ENCODE measurements around the gene GALR2. TPM values are rescaled to one million over a fixed set of nuclear protein-coding genes. Genes with fewer than 3 reads are reported as not detected.

The GALR2 gene
- total RNA-seq, 1 experiment from 2014 or later: 1.0 TPM

Small RNAs within 50 kb of the gene (small RNA-seq; reads per million reads assigned to genes)
- gene MIR6868: 0 reads per million in 2 experiments

Other genes with a start within 250 kb of the GALR2 start
- gene UNC13D, start 230.4 kb upstream of the GALR2 start, total RNA-seq (2014; rRNA removed; shearing (Covaris generic)): 1.3 and 1.8 TPM in 2 replicates
- gene WBP2, start 219.4 kb upstream of the GALR2 start, total RNA-seq (2014; rRNA removed; shearing (Covaris generic)): 49.5 and 67.9 TPM in 2 replicates
- gene TRIM47, start 196.2 kb upstream of the GALR2 start, total RNA-seq (2014; rRNA removed; shearing (Covaris generic)): 7.3 and 8.1 TPM in 2 replicates
- gene TRIM65, start 177.8 kb upstream of the GALR2 start, total RNA-seq (2014; rRNA removed; shearing (Covaris generic)): 53.5 and 56.5 TPM in 2 replicates
- 47.6 and 57.4 TPM in 2 replicates for gene MRPL38, start 169.9 kb upstream of the GALR2 start, total RNA-seq (2014; rRNA removed; shearing (Covaris generic))
- gene FBF1, start 133.7 kb upstream of the GALR2 start, total RNA-seq (2014; rRNA removed; shearing (Covaris generic)): 17.6 and 24.8 TPM in 2 replicates
- gene ACOX1, start 95.6 kb upstream of the GALR2 start, total RNA-seq (2014; rRNA removed; shearing (Covaris generic)): 43.2 and 44.4 TPM in 2 replicates
- gene TEN1, start 95.5 kb upstream of the GALR2 start, total RNA-seq (2014; rRNA removed; shearing (Covaris generic)): 62.9 and 75.4 TPM in 2 replicates
- gene CDK3, start 73.9 kb upstream of the GALR2 start, total RNA-seq (2014; rRNA removed; shearing (Covaris generic)): 3.1 and 4.3 TPM in 2 replicates
- 0.08 and 0.16 TPM in 2 replicates for gene EVPL, start 47.5 kb upstream of the GALR2 start, total RNA-seq (2014; rRNA removed; shearing (Covaris generic))
- 58.2 and 68.6 TPM in 2 replicates for gene SRP68, start 2.3 kb upstream of the GALR2 start, total RNA-seq (2014; rRNA removed; shearing (Covaris generic))
- 0.53 and 0.74 TPM in 2 replicates for gene ZACN, start 4.4 kb downstream of the GALR2 start, total RNA-seq (2014; rRNA removed; shearing (Covaris generic))
- 126 and 145 TPM in 2 replicates for gene EXOC7, start 29.0 kb downstream of the GALR2 start, total RNA-seq (2014; rRNA removed; shearing (Covaris generic))
- gene FOXJ1, start 66.5 kb downstream of the GALR2 start, total RNA-seq (2014; rRNA removed; shearing (Covaris generic)): not detected in 2 replicates
- 28.1 and 33.9 TPM in 2 replicates for gene RNF157, start 165.7 kb downstream of the GALR2 start, total RNA-seq (2014; rRNA removed; shearing (Covaris generic))
- 45.0 and 54.5 TPM in 2 replicates for gene UBALD2, start 190.6 kb downstream of the GALR2 start, total RNA-seq (2014; rRNA removed; shearing (Covaris generic))
- gene QRICH2, start 233.5 kb downstream of the GALR2 start, total RNA-seq (2014; rRNA removed; shearing (Covaris generic)): 2.4 and 2.7 TPM in 2 replicates